ENCODE results near the gene SAP25.

The SAP25 gene

GRCh38 chr7:100575206-100575631, 1.5 kb upstream of the SAP25 start:
- no peak for TF ChIP-seq CTCF (IDR thresholded peaks at IDR 0.05; ENCODE audit: low read depth, low read length)
- no peak overlapping the region for H3K4me3 ChIP-seq (ENCODE audit: low read depth, low read length)

GRCh38 chr7:100574362-100575205, 884 bp upstream of the SAP25 start:
- H3K4me3 ChIP-seq (ENCODE audit: low read depth, low read length): no peak overlapping the region
- TF ChIP-seq CTCF (IDR thresholded peaks at IDR 0.05; ENCODE audit: low read depth, low read length): no peak

- no peak for TF ChIP-seq CTCF (IDR thresholded peaks at IDR 0.05; ENCODE audit: low read depth, low read length)
- no peak overlapping the region for H3K4me3 ChIP-seq (ENCODE audit: low read depth, low read length)
Measured at GRCh38 chr7:100572949-100573675, 588 bp downstream of the SAP25 start.

GRCh38 chr7:100572281-100572948, 1.3 kb downstream of the SAP25 start:
- H3K4me3 ChIP-seq (ENCODE audit: low read depth, low read length): no peak overlapping the region
- no peak for TF ChIP-seq CTCF (IDR thresholded peaks at IDR 0.05; ENCODE audit: low read depth, low read length)

- no peak for TF ChIP-seq CTCF (IDR thresholded peaks at IDR 0.05; ENCODE audit: low read depth, low read length)
- H3K4me3 ChIP-seq (ENCODE audit: low read depth, low read length): no peak overlapping the region
Measured at GRCh38 chr7:100571829-100572116, 1.9 kb downstream of the SAP25 start.

- TF ChIP-seq CTCF (IDR thresholded peaks at IDR 0.05; ENCODE audit: low read depth, low read length): no peak
- H3K4me3 ChIP-seq (ENCODE audit: low read depth, low read length): no peak overlapping the region
Measured at GRCh38 chr7:100570954-100571828, 2.5 kb downstream of the SAP25 start.
